K562 (cell line): Measurements from ENCODE around the gene SH2D3A. TPM values are rescaled to one million over a fixed set of nuclear protein-coding genes. Genes with fewer than 3 reads are reported as not detected.

ENCODE experiments used
- CBX2 ChIP-seq: fragments of 200-600 bp; sonication (generic); IDR thresholded peaks from one replicate; pipeline ENCODE4 v1.6.1; 2012; ENCODE audit warnings: mild to moderate bottlenecking, low read length, inconsistent platforms; ENCODE audit not compliant: insufficient read depth, poor library complexity, severe bottlenecking
- CREB1 ChIP-seq, 2 experiments: sonication (generic) in 1 of 2; formaldehyde crosslinking in 1 of 2; IDR thresholded peaks; 2 replicates each; pipeline versions ENCODE4 v1.6.1 to v1.8.0; 2012 to 2022; ENCODE audit warnings: inconsistent platforms in 1 of 2, mild to moderate bottlenecking in 1 of 2, missing genetic modification reagents in 1 of 2, moderate library complexity in 1 of 2
- DPF2 ChIP-seq: fragments of 450-650 bp; IDR thresholded peaks from 2 replicates; pipeline ENCODE4 v1.6.1; 2016
- ESRRA ChIP-seq: fragments of 450-650 bp; IDR thresholded peaks from 2 replicates; pipeline ENCODE4 v1.6.1; 2014; ENCODE audit warnings: low read depth, mild to moderate bottlenecking, moderate library complexity, borderline replicate concordance
- EWSR1 ChIP-seq: fragments of 450-650 bp; IDR thresholded peaks from 2 replicates; pipeline ENCODE4 v1.6.1; 2018; ENCODE audit warnings: borderline replicate concordance, mild to moderate bottlenecking, low read depth, moderate library complexity; ENCODE audit not compliant: partially characterized antibody
- FOS ChIP-seq: IDR thresholded peaks from 3 replicates; pipeline ENCODE4 v1.6.1; 2011; ENCODE audit not compliant: insufficient read length; ENCODE audit errors: extremely low read depth
- HCFC1 ChIP-seq: IDR thresholded peaks from 2 replicates; pipeline ENCODE4 v1.6.1; 2012; ENCODE audit warnings: low read depth, low read length, improper control_type of control experiment
- HDAC2 ChIP-seq: fragments of 450-650 bp; IDR thresholded peaks from 2 replicates; pipeline ENCODE4 v1.6.1; 2016; ENCODE audit warnings: mild to moderate bottlenecking
- MAFG ChIP-seq: fragments of 450-650 bp; conservative IDR thresholded peaks from 2 replicates; pipeline ENCODE4 v1.6.1; 2016; ENCODE audit warnings: missing genetic modification characterization, missing compliant biosample characterization
- MTA1 ChIP-seq: fragments of 450-650 bp; IDR thresholded peaks from 2 replicates; pipeline ENCODE4 v1.6.1; 2017; ENCODE audit warnings: borderline replicate concordance
- NFE2L1 ChIP-seq: fragments of 450-650 bp; IDR thresholded peaks from 2 replicates; pipeline ENCODE4 v1.6.1; 2016; ENCODE audit warnings: missing genetic modification characterization, low read depth, mild to moderate bottlenecking, missing compliant biosample characterization, moderate library complexity, borderline replicate concordance
- NONO ChIP-seq, 2 experiments: fragments of 200-400 bp in 1 of 2; fragments of 450-650 bp in 1 of 2; formaldehyde crosslinking in 1 of 2; IDR thresholded peaks; 2 replicates each; pipeline ENCODE4 v1.6.1; 2017; ENCODE audit warnings: low read depth in 2 of 2, mild to moderate bottlenecking in 2 of 2, moderate library complexity in 2 of 2, low read length in 1 of 2
- NR2C2 ChIP-seq, 2 experiments: fragments of 200-800 bp in 1 of 2; sonication (Bioruptor generic) in 1 of 2; sonication (generic) in 1 of 2; formaldehyde crosslinking in 1 of 2; IDR thresholded peaks; 2 replicates each; pipeline versions ENCODE4 v1.6.1 to v1.8.0; 2016 to 2022; ENCODE audit warnings: mild to moderate bottlenecking in 1 of 2, missing compliant biosample characterization in 1 of 2, missing genetic modification characterization in 1 of 2, missing genetic modification reagents in 1 of 2
- NR4A1 ChIP-seq, 2 experiments: fragments of 250-450 bp in 1 of 2; fragments of 450-650 bp in 1 of 2; sonication (Bioruptor Pico) in 1 of 2; IDR thresholded peaks; 2 replicates each; pipeline versions ENCODE4 v1.4.0 to v1.6.1; 2016 to 2020; ENCODE audit warnings: mild to moderate bottlenecking in 2 of 2, missing compliant biosample characterization in 1 of 2, missing genetic modification characterization in 1 of 2, moderate library complexity in 1 of 2
- PCBP2 ChIP-seq: fragments of 200-400 bp; formaldehyde crosslinking; IDR thresholded peaks from 2 replicates; pipeline ENCODE4 v1.6.1; 2018; ENCODE audit warnings: low read length, low read depth, mild to moderate bottlenecking, moderate library complexity; ENCODE audit not compliant: poor library complexity, severe bottlenecking
- POLR2A ChIP-seq: fragments of 450-650 bp; conservative IDR thresholded peaks from 2 replicates; pipeline ENCODE4 v1.6.1; 2016
- RBM15 ChIP-seq: fragments of 200-400 bp; formaldehyde crosslinking; IDR thresholded peaks from 2 replicates; pipeline ENCODE4 v1.6.1; 2018; ENCODE audit warnings: mild to moderate bottlenecking, low read length, moderate library complexity; ENCODE audit not compliant: insufficient read depth
- SMARCB1 ChIP-seq: IDR thresholded peaks from 2 replicates; pipeline ENCODE4 v1.6.1; 2011; ENCODE audit warnings: improper control_type of control experiment, low read depth; ENCODE audit not compliant: insufficient read length
- SMARCE1 ChIP-seq: fragments of 450-650 bp; IDR thresholded peaks from 2 replicates; pipeline ENCODE4 v1.7.1; 2016; ENCODE audit warnings: mild to moderate bottlenecking
- XRCC5 ChIP-seq: fragments of 200-400 bp; formaldehyde crosslinking; IDR thresholded peaks from 2 replicates; pipeline ENCODE4 v1.6.1; 2017; ENCODE audit warnings: low read depth, mild to moderate bottlenecking, low read length
- ZNF436 ChIP-seq: fragments of 250-450, 450-650 bp; sonication (Bioruptor Pico); formaldehyde crosslinking; IDR thresholded peaks from 2 replicates; pipeline ENCODE4 v1.7.0; 2020; ENCODE audit warnings: mild to moderate bottlenecking
- ZNF561 ChIP-seq: fragments of 450-650 bp; formaldehyde crosslinking; conservative IDR thresholded peaks from 2 replicates; pipeline ENCODE4 v1.4.0; 2020; ENCODE audit warnings: mild to moderate bottlenecking, moderate library complexity
- polyA plus RNA-seq, 8 experiments: library from polyadenylated mRNA; depleted of rRNA in 4 of 8; stranded (reverse) in 5 of 8; unstranded in 3 of 8; fragments of >200 nt; fragmentation: Nextera tagmentation in 2 of 8; fragmentation: Illumina TruSeq in 1 of 8; extraction: Ambion mirVana in 2 of 8; extraction: Trizol in 1 of 8; gene quantifications; 2 replicates each; pipeline versions ENCODE4 v1.2.1 to v1.2.3, GENCODE V29; 2011 to 2014; ENCODE audit warnings: inconsistent platforms in 1 of 8, missing spikeins in 1 of 8
- total RNA-seq, 7 experiments: library from RNA; depleted of rRNA in 6 of 7; stranded (reverse); fragments of >200 nt in 6 of 7; fragmentation: Illumina TruSeq in 2 of 7; extraction: Trizol in 2 of 7; gene quantifications; 2 replicates each; pipeline versions ENCODE4 v1.2.1 to v1.2.3, GENCODE V29; 2011 to 2021; ENCODE audit warnings: low replicate concordance in 1 of 7
- TF ChIP-seq, protein P1 (sequence below): sonication (generic); formaldehyde crosslinking; IDR thresholded peaks from 2 replicates; pipeline ENCODE4 v1.8.1; 2023; ENCODE audit warnings: mild to moderate bottlenecking, missing genetic modification reagents
- TF ChIP-seq, protein P2 (sequence below): sonication (generic); formaldehyde crosslinking; IDR thresholded peaks from 2 replicates; pipeline ENCODE4 v1.8.0; 2022; ENCODE audit warnings: mild to moderate bottlenecking, missing genetic modification reagents, borderline replicate concordance

Gene SH2D3A
- total and polyA plus RNA-seq, 9 of the 15 experiments (the other 6 are each of a cell fraction or from before 2014, with no cell fraction given) = 0.75 to 26.3 (median 8.9) TPM

- TF ChIP-seq, protein P1, sequence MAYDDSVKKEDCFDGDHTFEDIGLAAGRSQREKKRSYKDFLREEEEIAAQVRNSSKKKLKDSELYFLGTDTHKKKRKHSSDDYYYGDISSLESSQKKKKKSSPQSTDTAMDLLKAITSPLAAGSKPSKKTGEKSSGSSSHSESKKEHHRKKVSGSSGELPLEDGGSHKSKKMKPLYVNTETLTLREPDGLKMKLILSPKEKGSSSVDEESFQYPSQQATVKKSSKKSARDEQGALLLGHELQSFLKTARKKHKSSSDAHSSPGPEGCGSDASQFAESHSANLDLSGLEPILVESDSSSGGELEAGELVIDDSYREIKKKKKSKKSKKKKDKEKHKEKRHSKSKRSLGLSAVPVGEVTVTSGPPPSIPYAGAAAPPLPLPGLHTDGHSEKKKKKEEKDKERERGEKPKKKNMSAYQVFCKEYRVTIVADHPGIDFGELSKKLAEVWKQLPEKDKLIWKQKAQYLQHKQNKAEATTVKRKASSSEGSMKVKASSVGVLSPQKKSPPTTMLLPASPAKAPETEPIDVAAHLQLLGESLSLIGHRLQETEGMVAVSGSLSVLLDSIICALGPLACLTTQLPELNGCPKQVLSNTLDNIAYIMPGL (CRISPR knock-in tag) = peak; percentile 74; the same call in 1 of the 2 replicates
- TF ChIP-seq HDAC2 = peak; percentile 83
- no peak for TF ChIP-seq RBM15
- TF ChIP-seq ZNF436 (CRISPR knock-in tag) = no peak
- TF ChIP-seq, protein P2, sequence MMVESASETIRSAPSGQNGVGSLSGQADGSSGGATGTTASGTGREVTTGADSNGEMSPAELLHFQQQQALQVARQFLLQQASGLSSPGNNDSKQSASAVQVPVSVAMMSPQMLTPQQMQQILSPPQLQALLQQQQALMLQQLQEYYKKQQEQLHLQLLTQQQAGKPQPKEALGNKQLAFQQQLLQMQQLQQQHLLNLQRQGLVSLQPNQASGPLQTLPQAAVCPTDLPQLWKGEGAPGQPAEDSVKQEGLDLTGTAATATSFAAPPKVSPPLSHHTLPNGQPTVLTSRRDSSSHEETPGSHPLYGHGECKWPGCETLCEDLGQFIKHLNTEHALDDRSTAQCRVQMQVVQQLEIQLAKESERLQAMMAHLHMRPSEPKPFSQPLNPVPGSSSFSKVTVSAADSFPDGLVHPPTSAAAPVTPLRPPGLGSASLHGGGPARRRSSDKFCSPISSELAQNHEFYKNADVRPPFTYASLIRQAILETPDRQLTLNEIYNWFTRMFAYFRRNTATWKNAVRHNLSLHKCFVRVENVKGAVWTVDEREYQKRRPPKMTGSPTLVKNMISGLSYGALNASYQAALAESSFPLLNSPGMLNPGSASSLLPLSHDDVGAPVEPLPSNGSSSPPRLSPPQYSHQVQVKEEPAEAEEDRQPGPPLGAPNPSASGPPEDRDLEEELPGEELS (CRISPR knock-in tag) = peak; percentile 31; the same call in 1 of the 2 replicates
- TF ChIP-seq NR4A1 (CRISPR knock-in tag; IDR thresholded peaks at IDR 0.05) = no peak
- TF ChIP-seq NR4A1 (tag; IDR thresholded peaks at IDR 0.05) = peak; percentile 84
- no peak for TF ChIP-seq SMARCB1
- TF ChIP-seq ESRRA = peak; percentile 71; the same call in 1 of the 2 replicates
- peak; percentile 63; the same call in 1 of the 2 replicates for TF ChIP-seq MTA1
- TF ChIP-seq CREB1 (IDR thresholded peaks at IDR 0.05) = peak; percentile 72
- peak; percentile 90 for TF ChIP-seq CREB1 (CRISPR knock-in tag; IDR thresholded peaks at IDR 0.05)
- peak; percentile 53; the same call in 1 of the 2 replicates for TF ChIP-seq SMARCE1
- 0 out of 2 replicates have a peak, but pooled peaks have one; percentile 33 for TF ChIP-seq XRCC5
- TF ChIP-seq NONO (IDR thresholded peaks at IDR 0.05; ENCODE audit: low read depth in 2 of 2, low read length in 1 of 2) = peak in 1 of 2 experiments; percentile 85; a peak in 2 of 4 replicates
- peak; percentile 67 for TF ChIP-seq POLR2A
- TF ChIP-seq EWSR1 = no peak
- no peak for TF ChIP-seq ZNF561 (CRISPR knock-in tag)
- no peak for TF ChIP-seq PCBP2
- TF ChIP-seq NR2C2 (CRISPR knock-in tag; IDR thresholded peaks at IDR 0.05) = 0 out of 2 replicates have a peak, but pooled peaks have one; percentile 57
- peak; percentile 77 for TF ChIP-seq NR2C2 (tag; IDR thresholded peaks at IDR 0.05)
- peak; percentile 58 for TF ChIP-seq DPF2
- TF ChIP-seq MAFG (tag) = no peak
- TF ChIP-seq CBX2 = no peak
- no peak for TF ChIP-seq FOS
- no peak for TF ChIP-seq NFE2L1
- TF ChIP-seq HCFC1 = peak; percentile 67
Observed at GRCh38 chr19:6753178-6754031, 13.8 kb downstream of the SH2D3A start (continued).
